OCI-LY1 (cell line): ENCODE data around the gene SPTB.

Experiments used
- H2AFZ ChIP-seq: fragments of 200-600 bp; sonication (generic), shearing (Covaris generic); 2 replicates; pipeline ENCODE4 v1.6.0; 2014; ENCODE audit warnings: antibody characterized with exemption, mild to moderate bottlenecking, low read length
- H3F3A ChIP-seq: fragments of 200-600 bp; sonication (generic), shearing (Covaris generic); 2 replicates; pipeline ENCODE4 v1.6.0; 2014; ENCODE audit warnings: mild to moderate bottlenecking, antibody characterized with exemption, low read length, moderate library complexity; ENCODE audit not compliant: insufficient read depth
- H3K27ac ChIP-seq: fragments of 200-600 bp; sonication (generic); 2 replicates; pipeline ENCODE4 v1.5.1; 2014; ENCODE audit warnings: low read length, mixed run types, mild to moderate bottlenecking, low read depth; ENCODE audit not compliant: poor library complexity, severe bottlenecking
- H3K27me3 ChIP-seq: fragments of 200-600 bp; sonication (generic); 2 replicates; pipeline ENCODE4 v1.6.0; 2014; ENCODE audit warnings: antibody characterized with exemption, mild to moderate bottlenecking, low read length, moderate library complexity; ENCODE audit not compliant: insufficient read depth
- H3K36me3 ChIP-seq: fragments of 200-600 bp; sonication (generic); 2 replicates; pipeline ENCODE4 v1.6.1; 2014; ENCODE audit warnings: mild to moderate bottlenecking, antibody characterized with exemption, low read length, moderate library complexity, mixed read lengths; ENCODE audit not compliant: insufficient read depth
- H3K4me1 ChIP-seq: fragments of 200-600 bp; sonication (generic); 2 replicates; pipeline ENCODE4 v1.5.1; 2014; ENCODE audit warnings: mild to moderate bottlenecking, low read length, moderate library complexity; ENCODE audit not compliant: insufficient read depth, severe bottlenecking
- H3K4me2 ChIP-seq: fragments of 200-600 bp; sonication (generic), shearing (Covaris generic); 2 replicates; pipeline ENCODE4 v1.6.1; 2014; ENCODE audit warnings: low read length
- H3K4me3 ChIP-seq: fragments of 200-600 bp; sonication (generic); 2 replicates; pipeline ENCODE4 v1.5.1; 2014; ENCODE audit warnings: low read length, low read depth, mild to moderate bottlenecking, mixed read lengths; ENCODE audit not compliant: poor library complexity, severe bottlenecking
- H3K79me2 ChIP-seq: fragments of 200-600 bp; shearing (Covaris generic); 2 replicates; pipeline ENCODE4 v1.6.1; 2016; ENCODE audit warnings: mixed run types, low read length, mixed read lengths; ENCODE audit not compliant: insufficient read depth
- H3K9ac ChIP-seq: fragments of 200-600 bp; sonication (generic), shearing (Covaris generic); 2 replicates; pipeline ENCODE4 v1.6.1; 2014; ENCODE audit warnings: mild to moderate bottlenecking, low read length, mixed read lengths
- H3K9me2 ChIP-seq: fragments of 200-600 bp; sonication (generic), shearing (Covaris generic); 2 replicates; pipeline ENCODE4 v1.6.1; 2014; ENCODE audit warnings: low read depth, mild to moderate bottlenecking, low read length, mixed read lengths
- H3K9me3 ChIP-seq: fragments of 200-600 bp; shearing (Covaris generic); 2 replicates; pipeline ENCODE4 v1.6.1; 2014; ENCODE audit warnings: low read length, mixed read lengths
- H4K20me1 ChIP-seq: fragments of 200-600 bp; sonication (generic), shearing (Covaris generic); 2 replicates; pipeline ENCODE4 v1.6.0; 2016; ENCODE audit warnings: mild to moderate bottlenecking, low read length; ENCODE audit not compliant: insufficient read depth
- EZH2 ChIP-seq: fragments of 200-600 bp; sonication (generic), shearing (Covaris generic); IDR thresholded peaks from 2 replicates; pipeline ENCODE4 v1.8.0; 2017; ENCODE audit warnings: borderline replicate concordance, mixed run types, mild to moderate bottlenecking, antibody characterized with exemption, low read length, moderate library complexity, mixed read lengths
- TF ChIP-seq, protein P1 (sequence below): fragments of 200-600 bp; sonication (generic), shearing (Covaris generic); IDR thresholded peaks from 2 replicates; pipeline ENCODE4 v1.5.1; 2017; ENCODE audit warnings: mild to moderate bottlenecking, antibody characterized with exemption, low read length, moderate library complexity, mixed read lengths

SPTB gene

DNA sequence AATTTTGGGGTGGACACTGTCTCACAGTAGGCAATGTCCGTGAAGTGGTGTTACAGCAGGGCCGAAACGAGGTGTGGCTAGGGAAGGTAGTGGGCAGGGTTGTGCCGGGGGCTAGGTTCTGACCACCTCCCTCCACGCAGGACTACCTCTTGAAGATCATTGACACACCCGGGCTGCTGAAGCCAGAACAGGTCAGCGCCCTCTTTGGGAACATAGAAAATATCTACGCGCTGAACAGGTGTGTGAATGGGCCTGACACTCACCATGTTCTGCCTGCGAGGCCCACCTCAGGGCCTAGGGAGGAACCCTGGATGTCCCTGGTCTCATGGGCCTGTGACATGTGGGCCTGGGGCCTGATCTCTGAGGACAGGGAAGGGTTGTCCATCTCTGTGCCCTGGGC, 150.9 kb downstream of the SPTB start:
- no peak overlapping the region for H3K4me3 ChIP-seq
- H4K20me1 ChIP-seq = no peaks in the 10 kb centered on the region
- no peaks in the 10 kb centered on the region for H3K27me3 ChIP-seq
- no peaks in the 10 kb centered on the region for H3K9me3 ChIP-seq
- H3K4me1 ChIP-seq = no peaks in the 10 kb centered on the region
- H3K9ac ChIP-seq = no peak overlapping the region
- H3K79me2 ChIP-seq = no peaks in the 10 kb centered on the region
- H3K36me3 ChIP-seq = no peaks in the 10 kb centered on the region
- no peak overlapping the region for H3K27ac ChIP-seq
- no peak overlapping the region for H3K4me2 ChIP-seq
- H2AFZ ChIP-seq = no peak overlapping the region
- H3F3A ChIP-seq = no peaks in the 10 kb centered on the region
- H3K9me2 ChIP-seq = no peaks in the 10 kb centered on the region
- TF ChIP-seq, protein P1, sequence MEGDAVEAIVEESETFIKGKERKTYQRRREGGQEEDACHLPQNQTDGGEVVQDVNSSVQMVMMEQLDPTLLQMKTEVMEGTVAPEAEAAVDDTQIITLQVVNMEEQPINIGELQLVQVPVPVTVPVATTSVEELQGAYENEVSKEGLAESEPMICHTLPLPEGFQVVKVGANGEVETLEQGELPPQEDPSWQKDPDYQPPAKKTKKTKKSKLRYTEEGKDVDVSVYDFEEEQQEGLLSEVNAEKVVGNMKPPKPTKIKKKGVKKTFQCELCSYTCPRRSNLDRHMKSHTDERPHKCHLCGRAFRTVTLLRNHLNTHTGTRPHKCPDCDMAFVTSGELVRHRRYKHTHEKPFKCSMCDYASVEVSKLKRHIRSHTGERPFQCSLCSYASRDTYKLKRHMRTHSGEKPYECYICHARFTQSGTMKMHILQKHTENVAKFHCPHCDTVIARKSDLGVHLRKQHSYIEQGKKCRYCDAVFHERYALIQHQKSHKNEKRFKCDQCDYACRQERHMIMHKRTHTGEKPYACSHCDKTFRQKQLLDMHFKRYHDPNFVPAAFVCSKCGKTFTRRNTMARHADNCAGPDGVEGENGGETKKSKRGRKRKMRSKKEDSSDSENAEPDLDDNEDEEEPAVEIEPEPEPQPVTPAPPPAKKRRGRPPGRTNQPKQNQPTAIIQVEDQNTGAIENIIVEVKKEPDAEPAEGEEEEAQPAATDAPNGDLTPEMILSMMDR = no peak
- TF ChIP-seq EZH2 = no peak

DNA sequence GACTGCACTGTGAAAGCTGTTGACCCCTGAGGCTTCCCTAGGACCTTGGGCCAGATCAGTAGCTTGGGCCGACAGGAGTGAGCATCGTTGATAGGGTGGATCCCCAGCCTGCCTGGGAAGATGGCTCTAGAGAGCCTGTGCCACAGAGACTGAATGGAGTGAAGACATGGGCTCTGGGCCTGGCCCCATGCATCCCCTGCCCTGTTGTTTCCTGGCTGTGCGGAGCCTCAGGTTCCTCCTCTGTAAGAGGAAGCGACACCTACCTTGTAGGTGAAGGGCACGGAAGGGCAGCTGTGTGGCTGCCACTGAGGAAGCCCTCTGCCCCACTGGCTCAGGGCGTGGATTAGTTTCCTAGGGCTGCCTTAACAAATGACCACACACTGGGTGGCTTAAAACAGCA, 151.6 kb downstream of the SPTB start:
- TF ChIP-seq EZH2 = no peak
- TF ChIP-seq, protein P1 = no peak
- Histone ChIP-seq H3K79me2 (no peaks in the 10 kb centered on the region), H2AFZ (no peak overlapping the region), H4K20me1 (no peaks in the 10 kb centered on the region), H3K4me2 (no peak overlapping the region), H3F3A (no peaks in the 10 kb centered on the region), H3K9me3 (no peaks in the 10 kb centered on the region), H3K9me2 (no peaks in the 10 kb centered on the region), H3K36me3 (no peaks in the 10 kb centered on the region), H3K4me1 (no peaks in the 10 kb centered on the region), H3K9ac (no peak overlapping the region), H3K27ac (no peak overlapping the region), H3K4me3 (no peak overlapping the region), H3K27me3 (no peaks in the 10 kb centered on the region; the same call in 1 of the 2 replicates)

DNA sequence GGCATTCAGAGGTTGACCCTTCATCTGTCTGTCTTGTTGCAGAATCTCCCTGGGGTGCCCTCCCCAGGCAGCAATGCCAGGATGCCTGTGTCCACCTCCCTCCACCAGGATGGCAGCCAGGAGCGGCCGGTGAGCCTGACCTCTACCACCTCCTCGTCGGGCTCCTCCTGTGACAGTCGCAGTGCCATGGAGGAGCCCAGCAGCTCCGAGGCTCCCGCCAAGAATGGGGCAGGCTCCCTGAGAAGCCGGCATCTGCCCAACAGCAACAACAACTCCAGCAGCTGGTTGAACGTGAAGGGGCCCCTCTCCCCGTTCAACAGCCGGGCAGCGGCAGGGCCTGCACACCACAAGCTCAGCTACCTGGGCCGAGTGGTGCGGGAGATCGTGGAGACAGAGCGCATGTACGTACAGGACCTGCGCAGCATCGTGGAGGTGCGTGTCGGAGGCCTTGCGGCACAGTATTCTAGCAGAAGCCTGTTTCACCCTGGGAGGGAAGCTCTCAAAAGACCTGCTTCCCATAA, 152.1 kb downstream of the SPTB start:
- H2AFZ ChIP-seq = no peak overlapping the region
- TF ChIP-seq, protein P1 = no peak
- TF ChIP-seq EZH2 = no peak
- H3K27ac ChIP-seq = no peak overlapping the region
- no peaks in the 10 kb centered on the region; the same call in 1 of the 2 replicates for H3K27me3 ChIP-seq
- no peaks in the 10 kb centered on the region for H3F3A ChIP-seq
- no peak overlapping the region for H3K9ac ChIP-seq
- no peaks in the 10 kb centered on the region for H3K9me3 ChIP-seq
- no peaks in the 10 kb centered on the region for H3K4me1 ChIP-seq
- H3K4me3 ChIP-seq = no peak overlapping the region
- H3K36me3 ChIP-seq = no peaks in the 10 kb centered on the region
- H3K9me2 ChIP-seq = no peaks in the 10 kb centered on the region
- no peaks in the 10 kb centered on the region for H3K79me2 ChIP-seq
- no peaks in the 10 kb centered on the region for H4K20me1 ChIP-seq
- no peak overlapping the region for H3K4me2 ChIP-seq
